ENCODE measurements around the gene KLHL5. TPM values are rescaled to one million over a fixed set of nuclear protein-coding genes. Genes with fewer than 3 reads are reported as not detected.

KLHL5 gene
- total and polyA plus RNA-seq, 9 of the 15 experiments (the other 6 are each of a cell fraction or from before 2014, with no cell fraction given), result 8.0 to 30.8 (median 22.1) TPM

DNA sequence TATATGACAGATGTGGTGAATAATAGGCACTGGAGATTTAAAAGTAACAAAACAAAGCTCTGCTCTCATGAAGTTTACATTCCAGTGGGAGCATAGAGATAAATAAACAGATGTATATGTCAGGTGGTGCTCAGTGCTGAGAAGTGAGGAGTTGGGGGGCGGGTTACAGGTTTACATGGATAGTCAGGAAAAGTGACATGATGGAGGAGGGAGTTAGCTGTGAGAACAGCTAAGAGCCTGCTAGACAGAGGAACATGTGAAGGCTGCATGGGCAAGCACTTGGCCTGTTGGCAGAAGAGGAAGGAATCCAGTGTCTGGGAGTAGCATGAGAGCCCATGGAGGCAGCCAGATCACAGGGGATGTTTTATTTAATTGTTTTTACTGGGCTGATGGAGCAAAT lies 19.7 kb upstream of the KLHL5 start:
- Histone ChIP-seq H3K4me1 (replicated peaks in 1 of 2; ENCODE audit: control insufficient read depth in 2 of 2, insufficient read depth in 2 of 2, low read length in 2 of 2) (peaks cover 1 to 17% of the 10 kb centered on the region in 2 experiments; a peak in 4 of 5 replicates), H3K4me2 (ENCODE audit: insufficient read depth, low read length) (no peak overlapping the region), H3K27ac (ENCODE audit: extremely low read depth, low read depth, low read length) (no peak overlapping the region), H3K4me3 (no peak overlapping the region), H3K79me2 (ENCODE audit: control insufficient read depth, insufficient read depth, low read length) (peaks cover 22% of the 10 kb centered on the region), H3K9me1 (ENCODE audit: control insufficient read depth, insufficient read depth, low read length) (no peaks in the 10 kb centered on the region), H3K9ac (ENCODE audit: insufficient read depth in 1 of 2, low read depth in 2 of 2, low read length in 2 of 2) (no peak overlapping the region), H4K20me1 (replicated peaks; ENCODE audit: control insufficient read depth, insufficient read depth, low read length) (no peaks in the 10 kb centered on the region), H2AFZ (ENCODE audit: low read depth, low read length) (no peak overlapping the region), H3K9me3 (replicated peaks; ENCODE audit: control insufficient read depth, insufficient read depth, low read depth, low read length) (no peaks in the 10 kb centered on the region), H3K36me3 (ENCODE audit: control insufficient read depth, insufficient read depth, low read length) (no peaks in the 10 kb centered on the region), H3K27me3 (ENCODE audit: control insufficient read depth in 2 of 2, insufficient read depth in 2 of 2, low read length in 2 of 2) (no peaks in the 10 kb centered on the region)
- FAIRE-seq (no peak), ATAC-seq (no peak), DNase-seq (ENCODE audit: extremely low read depth in 1 of 4, low spot score in 3 of 4) (no peak)
- intact Hi-C loops (cut with micrococcal nuclease), result no loop called here
- ChIA-PET CTCF (ENCODE audit: low intra/inter-chr PET ratio) (no interaction called here), POLR2A (interaction anchor here (2.4 kb wide), 1 partner anchor 12 kb away, joined by 11 read pairs; no protein-coding TSS in a partner anchor)
- in situ Hi-C loops (cut with MboI), result no loop called here
- 73% methylated on average over 1 of the region's 1 CpG for WGBS (ENCODE audit: insufficient coverage, low coverage, missing lambda C conversion rate)
- no TSS peak for BruUV-seq (replicated peaks)
- TF ChIP-seq MAFF (IDR thresholded peaks at IDR 0.05; ENCODE audit: low read length) (no peak), ZNF140 (CRISPR knock-in tag; IDR thresholded peaks at IDR 0.05) (no peak), HIVEP1 (CRISPR knock-in tag; IDR thresholded peaks at IDR 0.05) (no peak), SMARCE1 (IDR thresholded peaks at IDR 0.05) (no peak), NR2F6 (CRISPR knock-in tag; IDR thresholded peaks at IDR 0.05) (no peak), ZNF785 (CRISPR knock-in tag; IDR thresholded peaks at IDR 0.05) (no peak), SMC3 (conservative IDR thresholded peaks at IDR 0.05; ENCODE audit: insufficient read depth, low read depth, low read length) (no peak), ZNF347 (CRISPR knock-in tag; IDR thresholded peaks at IDR 0.05; ENCODE audit: low read depth) (no peak), NBN (IDR thresholded peaks at IDR 0.05; ENCODE audit: low read depth) (no peak), ZNF124 (CRISPR knock-in tag; IDR thresholded peaks at IDR 0.05) (no peak), CHCHD3 (CRISPR knock-in tag; IDR thresholded peaks at IDR 0.05) (no peak), BCOR (IDR thresholded peaks at IDR 0.05) (no peak), RUNX1 (IDR thresholded peaks at IDR 0.05; ENCODE audit: low read depth) (no peak), HMG20B (CRISPR knock-in tag; IDR thresholded peaks at IDR 0.05) (no peak), SOX6 (IDR thresholded peaks at IDR 0.05) (no peak), SIN3B (IDR thresholded peaks at IDR 0.05; ENCODE audit: low read depth) (no peak), E2F3 (CRISPR knock-in tag; IDR thresholded peaks at IDR 0.05) (no peak)
- TF ChIP-seq, protein P1, sequence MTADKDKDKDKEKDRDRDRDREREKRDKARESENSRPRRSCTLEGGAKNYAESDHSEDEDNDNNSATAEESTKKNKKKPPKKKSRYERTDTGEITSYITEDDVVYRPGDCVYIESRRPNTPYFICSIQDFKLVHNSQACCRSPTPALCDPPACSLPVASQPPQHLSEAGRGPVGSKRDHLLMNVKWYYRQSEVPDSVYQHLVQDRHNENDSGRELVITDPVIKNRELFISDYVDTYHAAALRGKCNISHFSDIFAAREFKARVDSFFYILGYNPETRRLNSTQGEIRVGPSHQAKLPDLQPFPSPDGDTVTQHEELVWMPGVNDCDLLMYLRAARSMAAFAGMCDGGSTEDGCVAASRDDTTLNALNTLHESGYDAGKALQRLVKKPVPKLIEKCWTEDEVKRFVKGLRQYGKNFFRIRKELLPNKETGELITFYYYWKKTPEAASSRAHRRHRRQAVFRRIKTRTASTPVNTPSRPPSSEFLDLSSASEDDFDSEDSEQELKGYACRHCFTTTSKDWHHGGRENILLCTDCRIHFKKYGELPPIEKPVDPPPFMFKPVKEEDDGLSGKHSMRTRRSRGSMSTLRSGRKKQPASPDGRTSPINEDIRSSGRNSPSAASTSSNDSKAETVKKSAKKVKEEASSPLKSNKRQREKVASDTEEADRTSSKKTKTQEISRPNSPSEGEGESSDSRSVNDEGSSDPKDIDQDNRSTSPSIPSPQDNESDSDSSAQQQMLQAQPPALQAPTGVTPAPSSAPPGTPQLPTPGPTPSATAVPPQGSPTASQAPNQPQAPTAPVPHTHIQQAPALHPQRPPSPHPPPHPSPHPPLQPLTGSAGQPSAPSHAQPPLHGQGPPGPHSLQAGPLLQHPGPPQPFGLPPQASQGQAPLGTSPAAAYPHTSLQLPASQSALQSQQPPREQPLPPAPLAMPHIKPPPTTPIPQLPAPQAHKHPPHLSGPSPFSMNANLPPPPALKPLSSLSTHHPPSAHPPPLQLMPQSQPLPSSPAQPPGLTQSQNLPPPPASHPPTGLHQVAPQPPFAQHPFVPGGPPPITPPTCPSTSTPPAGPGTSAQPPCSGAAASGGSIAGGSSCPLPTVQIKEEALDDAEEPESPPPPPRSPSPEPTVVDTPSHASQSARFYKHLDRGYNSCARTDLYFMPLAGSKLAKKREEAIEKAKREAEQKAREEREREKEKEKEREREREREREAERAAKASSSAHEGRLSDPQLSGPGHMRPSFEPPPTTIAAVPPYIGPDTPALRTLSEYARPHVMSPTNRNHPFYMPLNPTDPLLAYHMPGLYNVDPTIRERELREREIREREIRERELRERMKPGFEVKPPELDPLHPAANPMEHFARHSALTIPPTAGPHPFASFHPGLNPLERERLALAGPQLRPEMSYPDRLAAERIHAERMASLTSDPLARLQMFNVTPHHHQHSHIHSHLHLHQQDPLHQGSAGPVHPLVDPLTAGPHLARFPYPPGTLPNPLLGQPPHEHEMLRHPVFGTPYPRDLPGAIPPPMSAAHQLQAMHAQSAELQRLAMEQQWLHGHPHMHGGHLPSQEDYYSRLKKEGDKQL (CRISPR knock-in tag; IDR thresholded peaks at IDR 0.05; ENCODE audit: borderline replicate concordance), result no peak
- TF ChIP-seq, protein P2, sequence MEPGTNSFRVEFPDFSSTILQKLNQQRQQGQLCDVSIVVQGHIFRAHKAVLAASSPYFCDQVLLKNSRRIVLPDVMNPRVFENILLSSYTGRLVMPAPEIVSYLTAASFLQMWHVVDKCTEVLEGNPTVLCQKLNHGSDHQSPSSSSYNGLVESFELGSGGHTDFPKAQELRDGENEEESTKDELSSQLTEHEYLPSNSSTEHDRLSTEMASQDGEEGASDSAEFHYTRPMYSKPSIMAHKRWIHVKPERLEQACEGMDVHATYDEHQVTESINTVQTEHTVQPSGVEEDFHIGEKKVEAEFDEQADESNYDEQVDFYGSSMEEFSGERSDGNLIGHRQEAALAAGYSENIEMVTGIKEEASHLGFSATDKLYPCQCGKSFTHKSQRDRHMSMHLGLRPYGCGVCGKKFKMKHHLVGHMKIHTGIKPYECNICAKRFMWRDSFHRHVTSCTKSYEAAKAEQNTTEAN (CRISPR knock-in tag; IDR thresholded peaks at IDR 0.05), result no peak
